Measurements from ENCODE around the gene IQCK. TPM values are rescaled to one million over a fixed set of nuclear protein-coding genes. Genes with fewer than 3 reads are reported as not detected.

IQCK gene
- total and polyA plus RNA-seq, 3 donors from 2014 or later: 77.8 to 102 (median 91.3) TPM

GRCh38 chr16:19882646-19883045 is 164.6 kb downstream of the IQCK start:
- intact Hi-C loops (cut with DNase I; ENCODE audit: low total_unique reads): no loop called here
- peak overlapping the region; percentile 80 to 93 for H3K4me3 ChIP-seq
- DNase-seq: no peak
- peaks cover 37% of the 10 kb centered on the region for H3K4me1 ChIP-seq
- no peak for TF ChIP-seq POLR2A (IDR thresholded peaks at IDR 0.05)
- TF ChIP-seq, protein P1, sequence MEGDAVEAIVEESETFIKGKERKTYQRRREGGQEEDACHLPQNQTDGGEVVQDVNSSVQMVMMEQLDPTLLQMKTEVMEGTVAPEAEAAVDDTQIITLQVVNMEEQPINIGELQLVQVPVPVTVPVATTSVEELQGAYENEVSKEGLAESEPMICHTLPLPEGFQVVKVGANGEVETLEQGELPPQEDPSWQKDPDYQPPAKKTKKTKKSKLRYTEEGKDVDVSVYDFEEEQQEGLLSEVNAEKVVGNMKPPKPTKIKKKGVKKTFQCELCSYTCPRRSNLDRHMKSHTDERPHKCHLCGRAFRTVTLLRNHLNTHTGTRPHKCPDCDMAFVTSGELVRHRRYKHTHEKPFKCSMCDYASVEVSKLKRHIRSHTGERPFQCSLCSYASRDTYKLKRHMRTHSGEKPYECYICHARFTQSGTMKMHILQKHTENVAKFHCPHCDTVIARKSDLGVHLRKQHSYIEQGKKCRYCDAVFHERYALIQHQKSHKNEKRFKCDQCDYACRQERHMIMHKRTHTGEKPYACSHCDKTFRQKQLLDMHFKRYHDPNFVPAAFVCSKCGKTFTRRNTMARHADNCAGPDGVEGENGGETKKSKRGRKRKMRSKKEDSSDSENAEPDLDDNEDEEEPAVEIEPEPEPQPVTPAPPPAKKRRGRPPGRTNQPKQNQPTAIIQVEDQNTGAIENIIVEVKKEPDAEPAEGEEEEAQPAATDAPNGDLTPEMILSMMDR (IDR thresholded peaks at IDR 0.05): no peak
- H3K9me3 ChIP-seq: no peaks in the 10 kb centered on the region
- no peaks in the 10 kb centered on the region for H3K36me3 ChIP-seq (ENCODE audit: low read depth, missing control alignments)
- WGBS, 2 donors: 33 to 40% methylated on average over 3 of the region's 3 CpGs
- H3K27ac ChIP-seq: peak overlapping the region; percentile 68 to 82
- H3K27me3 ChIP-seq: no peaks in the 10 kb centered on the region

- 0 to 2% methylated on average over 14 to 35 of the region's 35 CpGs for WGBS, 2 donors
- H3K4me1 ChIP-seq: peaks cover 37% of the 10 kb centered on the region
- no peak for TF ChIP-seq POLR2A (IDR thresholded peaks at IDR 0.05)
- TF ChIP-seq, protein P1 (IDR thresholded peaks at IDR 0.05): no peak
Measured at GRCh38 chr16:19883296-19883965, 165.4 kb downstream of the IQCK start.

GRCh38 chr16:19883966-19884485 is 166.0 kb downstream of the IQCK start:
- Histone ChIP-seq H3K9me3 (no peaks in the 10 kb centered on the region), H3K4me3 (peak overlapping the region; percentile 80 to 93), H3K4me1 (peaks cover 37% of the 10 kb centered on the region), H3K27me3 (no peaks in the 10 kb centered on the region), H3K27ac (peak overlapping the region; percentile 68 to 82), H3K36me3 (ENCODE audit: low read depth, missing control alignments) (no peaks in the 10 kb centered on the region)
- WGBS, 2 donors: 0 to 2% methylated on average over 11 to 22 of the region's 24 CpGs
- TF ChIP-seq, protein P1 (IDR thresholded peaks at IDR 0.05): no peak
- no peak for TF ChIP-seq POLR2A (IDR thresholded peaks at IDR 0.05)
- intact Hi-C loops (cut with DNase I; ENCODE audit: low total_unique reads): no loop called here
- peak; percentile 37 for DNase-seq

More at GRCh38 chr16:19883296-19883965, 165.4 kb downstream of the IQCK start:
- H3K9me3 ChIP-seq: no peaks in the 10 kb centered on the region
- peak overlapping the region; percentile 80 to 93 for H3K4me3 ChIP-seq
- no peaks in the 10 kb centered on the region for H3K27me3 ChIP-seq
- peak; percentile 86 for DNase-seq
- peak overlapping the region; percentile 68 to 82 for H3K27ac ChIP-seq
- no peaks in the 10 kb centered on the region for H3K36me3 ChIP-seq (ENCODE audit: low read depth, missing control alignments)
- intact Hi-C loops (cut with DNase I; ENCODE audit: low total_unique reads): no loop called here

DNA sequence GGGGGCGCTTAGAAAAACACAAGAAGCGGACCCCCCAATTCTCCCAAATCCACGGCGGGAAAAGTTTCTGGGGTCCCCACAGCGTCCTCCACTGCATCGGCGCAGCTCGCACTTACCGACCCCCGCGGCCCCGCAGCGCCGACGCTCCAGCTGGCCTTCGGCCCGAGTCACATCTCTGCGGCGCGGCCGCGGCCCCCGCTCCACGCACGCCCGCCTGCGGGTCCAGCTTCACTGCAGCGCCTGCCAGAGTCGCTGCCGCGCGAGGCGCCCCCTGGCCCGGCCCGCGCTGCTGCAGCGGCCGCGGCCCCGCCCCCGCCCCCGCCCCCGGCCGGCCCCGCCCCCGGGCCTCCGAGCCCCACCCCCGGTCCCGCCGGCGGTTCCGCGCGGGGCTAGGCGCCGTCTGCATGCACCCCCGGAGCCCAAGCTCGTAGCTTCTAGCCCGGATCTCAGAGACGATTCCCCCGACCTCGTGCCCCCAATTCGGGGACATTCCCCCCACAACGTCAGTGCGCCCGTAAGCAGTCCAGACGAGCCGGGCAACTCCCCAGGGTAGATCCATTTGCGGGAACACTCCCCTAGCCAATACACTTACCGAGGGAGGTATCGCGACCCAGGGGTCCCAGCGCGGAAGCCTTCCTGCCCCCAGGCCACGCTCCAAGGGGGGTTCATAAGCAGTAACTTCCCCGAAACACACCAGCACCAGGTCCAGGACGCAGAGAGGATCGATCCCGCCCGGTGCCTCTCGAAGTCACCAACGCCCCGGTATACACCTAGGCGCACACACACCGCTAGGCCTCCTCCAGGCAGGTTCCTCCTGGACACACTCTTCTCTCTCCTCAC is 166.8 kb downstream of the IQCK start, which contains the start of gene GPRC5B:
GPRC5B (minus strand) TSS at position 238 of the 840 bp plus-strand sequence. CDS start 12,003 bp downstream, outside the sequence.
- no peaks in the 10 kb centered on the region for H3K27me3 ChIP-seq
- DNase-seq: peak; percentile 71
- no peaks in the 10 kb centered on the region for H3K9me3 ChIP-seq
- WGBS, 2 donors: 4 to 9% methylated on average over 22 to 65 of the region's 85 CpGs
- intact Hi-C loops (cut with DNase I; ENCODE audit: low total_unique reads): loop anchor here (5.0 kb wide), 1 partner anchor 283 kb away; no protein-coding TSS in a partner anchor
- H3K36me3 ChIP-seq (ENCODE audit: low read depth, missing control alignments): no peaks in the 10 kb centered on the region
- H3K4me1 ChIP-seq: peaks cover 31% of the 10 kb centered on the region
- TF ChIP-seq POLR2A (IDR thresholded peaks at IDR 0.05): no peak
- TF ChIP-seq, protein P1 (IDR thresholded peaks at IDR 0.05): peak in 1 of 3 experiments; percentile 3
- H3K27ac ChIP-seq: peak within 1 kb of the TSS; percentile 68 to 82
- peak within 1 kb of the TSS; percentile 80 to 93 for H3K4me3 ChIP-seq

Measured in testis (tissue), 3 donors.